GM23338 (cell line): Measurements from ENCODE around the gene NPY2R. TPM values are rescaled to one million over a fixed set of nuclear protein-coding genes. Genes with fewer than 3 reads are reported as not detected.

ENCODE experiments used
- ATAC-seq: fragments of 200-7000 bp; cut with Tn5 transposase; 3 replicates; pipeline ENCODE4 v1.9.1; 2020
- DNase-seq: peaks from one replicate; pipeline ENCODE4 v3.0.0-alpha.2; 2015; ENCODE audit warnings: low spot score
- H2AFZ ChIP-seq: fragments of 200-600 bp; sonication (generic); 2 replicates; pipeline ENCODE4 v1.8.0; 2016; ENCODE audit warnings: antibody characterized with exemption, mild to moderate bottlenecking, moderate library complexity
- H3F3A ChIP-seq: fragments of 200-600 bp; sonication (generic); replicated peaks from 2 replicates; pipeline ENCODE4 v1.8.0; 2017; ENCODE audit warnings: antibody characterized with exemption, mixed run types, low read depth
- H3K27ac ChIP-seq: fragments of 200-600 bp; sonication (generic); 2 replicates; pipeline ENCODE4 v1.6.1; 2016; ENCODE audit warnings: low read depth
- H3K27me3 ChIP-seq: fragments of 200-600 bp; sonication (generic); 2 replicates; pipeline ENCODE4 v1.8.0; 2016; ENCODE audit warnings: mild to moderate bottlenecking, mixed run types, moderate library complexity; ENCODE audit not compliant: insufficient read depth
- H3K36me3 ChIP-seq: fragments of 200-600 bp; sonication (generic); 2 replicates; pipeline ENCODE4 v1.8.0; 2016; ENCODE audit warnings: mild to moderate bottlenecking; ENCODE audit not compliant: insufficient read depth
- H3K4me1 ChIP-seq: fragments of 200-600 bp; sonication (generic); 2 replicates; pipeline ENCODE4 v1.8.0; 2016; ENCODE audit warnings: mild to moderate bottlenecking, moderate library complexity; ENCODE audit not compliant: insufficient read depth
- H3K4me2 ChIP-seq: fragments of 200-600 bp; sonication (generic); 2 replicates; pipeline ENCODE4 v1.7.1; 2017; ENCODE audit warnings: mixed run types
- H3K4me3 ChIP-seq: fragments of 200-600 bp; sonication (generic); 2 replicates; pipeline ENCODE4 v1.6.1; 2016; ENCODE audit warnings: mixed run types
- H3K79me2 ChIP-seq: fragments of 200-600 bp; sonication (generic); replicated peaks from 2 replicates; pipeline ENCODE4 v1.8.0; 2017; ENCODE audit warnings: mild to moderate bottlenecking; ENCODE audit not compliant: insufficient read depth
- H3K9me2 ChIP-seq: fragments of 200-600 bp; sonication (generic); 2 replicates; pipeline ENCODE4 v1.8.0; 2017; ENCODE audit not compliant: insufficient read depth
- H4K20me1 ChIP-seq: fragments of 200-600 bp; sonication (generic); replicated peaks from 2 replicates; pipeline ENCODE4 v1.8.0; 2017; ENCODE audit warnings: mild to moderate bottlenecking; ENCODE audit not compliant: insufficient read depth
- H3K27ac Mint-ChIP-seq: 2 replicates; pipeline ENCODE4 v1.8.0; 2020; ENCODE audit warnings: inconsistent platforms, mild to moderate bottlenecking, moderate library complexity, mixed read lengths
- H3K27me3 Mint-ChIP-seq: 3 replicates; pipeline ENCODE4 v1.8.0; 2022; ENCODE audit warnings: low read depth, mild to moderate bottlenecking, moderate library complexity, mixed read lengths, inconsistent platforms; ENCODE audit not compliant: insufficient read depth, poor library complexity
- H3K36me3 Mint-ChIP-seq: 3 replicates; pipeline ENCODE4 v1.8.0; 2021; ENCODE audit warnings: low read depth, mild to moderate bottlenecking, inconsistent platforms, moderate library complexity, mixed read lengths
- H3K4me1 Mint-ChIP-seq: 3 replicates; pipeline ENCODE4 v1.8.0; 2020; ENCODE audit warnings: mild to moderate bottlenecking, inconsistent platforms, mixed read lengths
- H3K4me3 Mint-ChIP-seq: 3 replicates; pipeline ENCODE4 v1.8.0; 2021; ENCODE audit warnings: moderate library complexity, mild to moderate bottlenecking, inconsistent platforms, mixed read lengths
- H3K9me3 Mint-ChIP-seq: 3 replicates; pipeline ENCODE4 v1.8.0; 2020; ENCODE audit warnings: moderate library complexity, mild to moderate bottlenecking, inconsistent platforms, mixed read lengths
- CREB1 ChIP-seq: fragments of 250-450 bp; sonication (Bioruptor Pico); IDR thresholded peaks from 2 replicates; pipeline ENCODE4 v1.5.0; 2020; ENCODE audit warnings: low read depth, mild to moderate bottlenecking, moderate library complexity
- CTCF ChIP-seq, 2 experiments: fragments of 200-600 bp in 1 of 2; sonication (generic) in 1 of 2; conservative IDR thresholded peaks; 2 replicates each; pipeline versions ENCODE4 v1.5.1 to v1.6.1; 2016 to 2017; ENCODE audit warnings: antibody characterized with exemption in 2 of 2, low read depth in 2 of 2, mild to moderate bottlenecking in 2 of 2, moderate library complexity in 1 of 2
- ETS1 ChIP-seq: IDR thresholded peaks from 2 replicates; pipeline ENCODE4 v1.6.1; 2016; ENCODE audit warnings: antibody characterized with exemption
- EZH2 ChIP-seq: fragments of 200-600 bp; sonication (generic); IDR thresholded peaks from one replicate; pipeline ENCODE4 v1.8.0; 2017; ENCODE audit warnings: antibody characterized with exemption, mild to moderate bottlenecking, low read depth; ENCODE audit not compliant: unreplicated experiment
- EZH2phosphoT487 ChIP-seq: fragments of 200-600 bp; sonication (generic); IDR thresholded peaks from one replicate; pipeline ENCODE4 v1.8.1; 2018; ENCODE audit warnings: antibody characterized with exemption; ENCODE audit not compliant: unreplicated experiment
- JUNB ChIP-seq: IDR thresholded peaks from one replicate; pipeline ENCODE4 v1.6.1; 2016; ENCODE audit warnings: antibody characterized with exemption; ENCODE audit not compliant: unreplicated experiment
- NANOG ChIP-seq: IDR thresholded peaks from 2 replicates; pipeline ENCODE4 v1.6.1; 2016; ENCODE audit warnings: antibody characterized with exemption, borderline replicate concordance
- POLR2AphosphoS5 ChIP-seq: IDR thresholded peaks from 2 replicates; pipeline ENCODE4 v1.6.1; 2016; ENCODE audit warnings: antibody characterized with exemption, low read depth
- REST ChIP-seq: IDR thresholded peaks from one replicate; pipeline ENCODE4 v1.6.1; 2018; ENCODE audit warnings: antibody characterized with exemption; ENCODE audit not compliant: unreplicated experiment
- STAT1 ChIP-seq: IDR thresholded peaks from one replicate; pipeline ENCODE4 v1.6.1; 2016; ENCODE audit warnings: antibody characterized with exemption; ENCODE audit not compliant: unreplicated experiment
- ZNF114 ChIP-seq: fragments of 250-450 bp; sonication (Bioruptor Pico); IDR thresholded peaks from 2 replicates; pipeline ENCODE4 v1.5.0; 2020; ENCODE audit warnings: mild to moderate bottlenecking, moderate library complexity
- ZNF331 ChIP-seq: fragments of 250-450 bp; sonication (Bioruptor Pico); IDR thresholded peaks from 2 replicates; pipeline ENCODE4 v1.5.0; 2020; ENCODE audit warnings: low read depth, mild to moderate bottlenecking, moderate library complexity
- ZNF462 ChIP-seq: fragments of 250-450 bp; sonication (Bioruptor Pico); IDR thresholded peaks from 2 replicates; pipeline ENCODE4 v1.5.0; 2020; ENCODE audit warnings: mild to moderate bottlenecking, moderate library complexity
- polyA plus RNA-seq: library from polyadenylated mRNA; unstranded; fragments of >200 nt; fragmentation: Nextera tagmentation; extraction: Ambion mirVana; gene quantifications from 2 replicates; pipeline ENCODE4 v1.2.1, GENCODE V29; 2016
- total RNA-seq: library from RNA; depleted of rRNA; stranded (reverse); fragments of >200 nt; shearing (Covaris generic); gene quantifications from 2 replicates; pipeline ENCODE4 v1.2.3, GENCODE V29; 2014

NPY2R gene
- total and polyA plus RNA-seq, 2 experiments from 2014 or later, result 0.26 to 0.59 TPM

- TF ChIP-seq REST, result no peak
- no peak for TF ChIP-seq EZH2phosphoT487
- no peak for TF ChIP-seq ETS1
- TF ChIP-seq POLR2AphosphoS5, result no peak
- TF ChIP-seq CTCF (conservative IDR thresholded peaks at IDR 0.05; ENCODE audit: low read depth in 2 of 2), result no peak
- no peak for TF ChIP-seq EZH2
- TF ChIP-seq NANOG, result no peak
- TF ChIP-seq CREB1 (CRISPR knock-in tag), result no peak
- TF ChIP-seq STAT1, result no peak
- no peak for TF ChIP-seq ZNF462 (CRISPR knock-in tag)
- TF ChIP-seq JUNB, result no peak
- TF ChIP-seq ZNF114 (CRISPR knock-in tag), result no peak
- TF ChIP-seq ZNF331 (CRISPR knock-in tag), result no peak
- no peaks in the 10 kb centered on the region for H3K36me3 Mint-ChIP-seq
- Histone ChIP-seq H2AFZ (no peak overlapping the region), H4K20me1 (no peaks in the 10 kb centered on the region), H3K9me2 (no peaks in the 10 kb centered on the region), H3K36me3 (no peaks in the 10 kb centered on the region), H3F3A (no peaks in the 10 kb centered on the region), H3K4me3 (no peak overlapping the region), H3K27me3 (no peaks in the 10 kb centered on the region), H3K27ac (no peak overlapping the region), H3K4me2 (no peak overlapping the region), H3K79me2 (no peaks in the 10 kb centered on the region), H3K4me1 (peaks cover 6% of the 10 kb centered on the region)
- ATAC-seq (no peak), DNase-seq (no peak)
- H3K9me3 Mint-ChIP-seq, result no peaks in the 10 kb centered on the region
- H3K4me1 Mint-ChIP-seq, result peaks cover 4% of the 10 kb centered on the region; the same call in 2 of the 3 replicates
- H3K27me3 Mint-ChIP-seq, result no peaks in the 10 kb centered on the region
- H3K4me3 Mint-ChIP-seq, result no peak overlapping the region
- H3K27ac Mint-ChIP-seq, result no peak overlapping the region
Measured at GRCh38 chr4:155197757-155198156, 10.7 kb upstream of the NPY2R start.
